NCI-H460 (cell line): ENCODE data around the gene NPPA. TPM values are rescaled to one million over a fixed set of nuclear protein-coding genes. Genes with fewer than 3 reads are reported as not detected.

Experiments used
- small RNA-seq, 2 experiments: library from RNA; depleted of rRNA; stranded (forward); fragments of <200 nt; gene quantifications; one replicate each; pipeline ENCODE3, GENCODE V24; 2014
- total RNA-seq: library from RNA; depleted of rRNA; stranded (reverse); fragments of >200 nt; shearing (Covaris generic); gene quantifications from 2 replicates; pipeline ENCODE4 v1.2.3, GENCODE V29; 2014; rRNA removed

Gene NPPA
- total RNA-seq, 1 experiment from 2014 or later: not detected

Small RNA genes lying within 50 kb of the gene (small RNA-seq; reads per million reads assigned to genes)
- gene RF02156: 0 reads per million in 2 experiments
- gene RF02157: 0 reads per million in 2 experiments
- 0 reads per million in 2 experiments for gene RF02158

Other genes starting within 250 kb of the NPPA start
- 0.35 and 0.50 TPM in 2 replicates for gene FBXO2, start 193.4 kb downstream of the NPPA start, total RNA-seq
- 8.2 and 9.1 TPM in 2 replicates for gene FBXO44, start 192.9 kb downstream of the NPPA start, total RNA-seq
- gene FBXO6, start 183.6 kb downstream of the NPPA start, total RNA-seq: 6.8 and 10.4 TPM in 2 replicates
- gene MAD2L2, start 166.6 kb downstream of the NPPA start, total RNA-seq: 49.5 and 51.2 TPM in 2 replicates
- gene DRAXIN, start 156.1 kb downstream of the NPPA start, total RNA-seq: 0.02 and 0.03 TPM in 2 replicates
- gene AGTRAP, start 111.6 kb downstream of the NPPA start, total RNA-seq: 29.1 and 34.3 TPM in 2 replicates
- 0.14 TPM in 1 of 2 replicates, not detected in the other for gene C1orf167, start 85.6 kb downstream of the NPPA start, total RNA-seq
- 5.2 and 6.0 TPM in 2 replicates for gene MTHFR, start 41.8 kb downstream of the NPPA start, total RNA-seq
- 4.0 and 6.5 TPM in 2 replicates for gene CLCN6, start 41.6 kb downstream of the NPPA start, total RNA-seq
- gene NPPB, start 11.2 kb upstream of the NPPA start, total RNA-seq: not detected in 2 replicates
- gene KIAA2013, start 78.6 kb upstream of the NPPA start, total RNA-seq: 33.8 and 40.3 TPM in 2 replicates
- 69.1 and 70.0 TPM in 2 replicates for gene PLOD1, start 86.9 kb upstream of the NPPA start, total RNA-seq
- gene MFN2, start 132.7 kb upstream of the NPPA start, total RNA-seq: 29.8 and 32.0 TPM in 2 replicates
- gene MIIP, start 171.7 kb upstream of the NPPA start, total RNA-seq: 17.6 and 24.2 TPM in 2 replicates
- gene TNFRSF8, start 215.5 kb upstream of the NPPA start, total RNA-seq: 1.4 and 1.8 TPM in 2 replicates